Amniotic stem cell (primary cell): ENCODE measurements around the gene CLIC6.
A peak's percentile ranks its signal among the peaks of the same experiment; 100 is the strongest.

Experiments used
- DNase-seq: peaks from one replicate; lab custom pipeline; 2025; lab: John Stamatoyannopoulos, UW

Gene CLIC6

DNA sequence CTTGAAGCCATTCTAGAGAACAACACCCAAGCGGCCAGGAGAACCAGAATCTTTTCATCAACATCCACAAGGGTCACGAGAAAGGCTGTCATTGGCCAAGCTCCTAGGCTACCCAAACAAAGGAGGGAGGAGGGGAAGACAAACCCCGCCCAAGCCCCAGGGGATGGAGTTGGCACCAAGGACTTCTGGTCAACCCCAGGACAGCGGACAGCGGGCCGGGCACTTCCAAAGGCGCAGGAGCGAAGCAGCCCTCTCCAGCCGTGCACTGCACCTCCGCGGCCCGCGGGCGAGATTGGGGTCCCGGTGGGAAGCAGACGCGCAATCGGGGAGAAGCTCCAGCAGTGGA lies at the start of gene CLIC6:
CLIC6 (plus strand) TSS at position 192 of the 346 bp plus-strand sequence. CDS start 395 bp downstream, outside the sequence.
- no peak for DNase-seq

DNA sequence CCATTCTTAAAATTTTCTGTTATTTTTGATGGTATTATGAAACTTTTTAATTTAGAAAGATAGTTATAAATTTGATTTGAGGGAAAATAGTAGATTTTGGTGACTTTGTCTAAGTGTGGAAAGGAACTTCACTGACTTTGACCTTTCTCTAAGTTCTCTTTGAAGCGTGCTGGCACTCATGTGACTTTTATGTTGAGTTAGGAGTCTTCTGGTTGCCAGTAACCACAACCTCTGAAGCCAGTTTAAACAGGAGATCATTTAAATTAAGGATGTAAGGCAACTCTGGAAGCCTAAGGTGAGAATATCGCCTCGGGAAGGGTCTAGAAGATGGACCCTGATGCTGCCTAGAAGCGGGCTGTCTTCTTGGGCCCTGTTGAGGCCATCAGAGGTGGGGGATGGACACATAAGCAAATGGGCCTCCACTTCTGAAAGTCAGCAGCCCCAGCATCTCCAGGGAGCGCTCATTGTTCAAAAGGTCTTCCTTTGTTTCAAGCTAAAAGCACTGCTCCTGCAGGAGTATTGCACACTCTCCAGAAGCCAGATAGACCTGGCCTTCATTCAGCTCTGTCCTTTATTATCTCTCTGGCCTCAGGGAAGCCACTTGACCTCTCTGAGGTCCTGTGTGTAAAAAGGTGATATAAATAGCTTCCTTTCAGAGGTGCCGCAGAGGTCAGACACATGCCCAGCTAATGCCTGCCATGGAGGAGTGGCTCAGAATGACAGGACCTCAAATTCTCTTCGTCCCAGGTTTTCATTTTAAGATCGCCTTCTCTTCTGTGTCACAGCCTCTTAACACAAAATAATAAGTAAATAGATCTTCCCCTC lies 48.7 kb upstream of the CLIC6 start:
- no peak for DNase-seq

DNA sequence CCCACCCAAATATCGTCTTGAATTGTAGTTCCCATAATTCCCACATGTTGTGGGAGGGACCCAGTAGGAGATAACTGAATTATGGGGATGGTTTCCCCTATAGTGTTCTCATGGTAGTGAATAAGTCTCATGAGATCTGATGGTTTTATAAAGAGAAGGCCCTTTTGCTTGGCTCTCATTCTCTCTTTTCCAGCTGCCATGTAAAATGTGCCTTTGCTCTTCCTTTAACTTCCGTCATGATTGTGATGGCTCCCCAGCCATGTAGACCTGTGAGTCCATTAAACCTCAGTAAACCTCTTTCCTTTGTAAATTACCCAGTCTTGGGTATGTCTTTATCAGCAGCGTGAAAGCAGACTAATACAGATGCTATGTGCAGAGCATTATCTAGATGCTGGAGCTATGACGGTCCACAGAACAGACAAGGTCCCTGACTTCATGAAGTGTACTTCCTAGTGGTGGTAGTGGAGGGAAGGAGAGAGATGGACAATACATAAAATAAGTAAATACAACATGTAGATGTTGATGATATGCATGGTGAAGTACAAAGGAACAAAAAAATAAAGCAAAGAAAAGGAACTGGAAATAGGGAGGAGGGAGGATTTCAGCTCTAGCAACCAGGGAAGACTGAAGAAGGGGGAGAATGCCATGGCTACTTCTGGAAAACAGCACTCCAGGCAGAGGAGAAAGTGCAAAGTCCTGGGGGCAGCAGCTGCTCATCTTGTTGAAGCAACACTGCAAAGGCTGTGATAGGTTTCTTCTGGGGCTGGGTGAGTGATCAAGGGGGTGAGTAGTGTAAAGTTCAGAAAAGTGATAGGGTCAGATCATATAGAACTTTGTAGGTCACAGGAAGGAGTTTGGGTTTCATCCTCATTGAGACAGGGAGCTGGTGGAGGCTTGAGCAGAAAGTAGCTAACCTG lies 47.1 kb upstream of the CLIC6 start:
- DNase-seq = no peak

DNA sequence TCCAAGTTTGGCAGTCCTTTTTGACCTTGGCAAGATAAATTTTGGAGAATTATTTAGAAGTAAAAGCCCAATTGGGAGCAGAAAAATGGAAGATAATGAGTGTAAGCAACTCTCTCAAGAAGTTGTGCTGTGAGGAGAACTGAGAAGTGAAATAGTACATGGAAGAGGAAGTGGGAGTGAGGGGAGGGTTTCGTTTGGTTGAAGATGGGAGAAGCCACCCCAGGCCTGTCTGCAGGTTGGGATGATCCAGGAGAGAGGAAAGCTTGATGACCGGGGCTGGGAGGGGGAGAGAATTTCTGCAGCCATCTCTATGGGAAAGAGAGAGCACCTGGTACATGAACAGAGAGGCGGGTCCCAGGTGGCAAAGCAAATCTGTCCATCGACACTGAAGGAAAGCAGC lies 45.3 kb upstream of the CLIC6 start:
- DNase-seq = no peak

DNA sequence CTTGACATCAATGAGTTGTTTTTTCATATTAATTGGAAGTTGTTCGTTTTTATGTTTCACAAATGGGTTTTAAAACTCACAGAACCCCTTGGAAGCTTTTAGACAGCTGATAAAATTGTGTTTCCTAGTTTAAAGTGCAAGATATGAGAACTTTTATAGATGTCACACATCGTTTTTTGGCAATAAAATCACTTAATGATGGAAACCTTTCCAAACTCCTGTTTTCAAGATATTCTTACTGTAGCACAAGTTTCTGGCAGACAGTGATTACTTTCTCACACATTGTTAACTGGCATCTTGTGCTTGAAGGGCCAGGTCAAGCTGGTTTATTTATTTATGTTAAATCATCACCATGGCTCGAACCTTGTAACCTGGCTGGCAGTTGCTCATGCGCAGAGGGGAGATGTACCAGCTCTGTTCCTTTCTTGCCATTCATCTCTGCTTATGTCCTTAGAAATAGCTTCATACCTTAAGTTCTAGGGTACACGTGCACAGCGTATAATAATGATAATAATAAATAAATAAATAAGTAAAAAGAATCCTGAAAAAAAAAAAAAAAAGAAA lies 43.7 kb upstream of the CLIC6 start:
- DNase-seq = no peak

DNA sequence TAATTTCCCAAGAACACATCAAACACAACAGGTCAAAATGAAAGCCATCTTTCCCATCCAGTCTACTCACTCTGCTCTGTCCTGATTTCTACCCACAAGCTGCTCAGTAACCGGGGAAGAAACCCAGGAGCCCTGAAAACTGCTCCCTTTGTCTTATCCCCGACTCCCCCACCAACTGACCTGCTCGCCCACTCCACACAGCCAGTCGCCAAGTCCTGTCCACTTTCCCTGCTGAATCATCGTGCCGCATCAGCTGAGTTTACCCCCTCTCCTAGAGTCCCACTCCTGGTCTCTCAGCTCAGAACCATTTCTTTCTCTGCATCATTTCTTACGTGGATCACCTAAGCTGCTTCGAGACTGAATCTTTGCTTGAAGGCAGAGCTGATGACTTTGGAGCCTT lies 42.7 kb upstream of the CLIC6 start:
- no peak for DNase-seq

DNA sequence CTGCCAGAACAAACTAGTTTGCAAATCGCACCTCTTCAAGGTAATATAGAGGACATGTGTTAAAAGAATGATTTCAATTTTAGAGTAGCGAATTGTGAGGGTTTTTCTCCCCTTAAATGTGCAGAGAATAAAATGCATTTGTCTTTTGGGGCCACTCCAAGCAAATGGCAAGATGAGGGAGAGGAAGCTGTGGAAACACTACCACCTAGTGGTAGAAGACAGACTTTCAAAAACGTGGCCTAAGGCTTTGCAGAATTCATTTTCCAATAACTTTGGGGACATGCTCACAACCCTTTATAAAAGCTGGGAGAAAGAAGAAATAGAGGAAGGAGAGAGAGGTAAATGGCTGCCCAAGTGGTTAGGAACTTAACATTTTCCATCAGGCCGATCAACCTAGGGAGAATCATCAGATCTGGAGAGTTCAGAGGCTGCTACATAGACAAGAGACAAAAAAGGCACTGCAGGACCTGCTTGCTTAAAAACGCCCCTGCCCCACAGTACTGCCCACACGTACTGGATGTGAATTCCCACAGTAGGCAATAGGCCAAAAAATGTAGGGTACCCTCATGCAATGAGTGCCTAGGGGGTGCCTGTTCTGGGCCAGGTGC lies 38.2 kb upstream of the CLIC6 start:
- peak; percentile 25 for DNase-seq

DNA sequence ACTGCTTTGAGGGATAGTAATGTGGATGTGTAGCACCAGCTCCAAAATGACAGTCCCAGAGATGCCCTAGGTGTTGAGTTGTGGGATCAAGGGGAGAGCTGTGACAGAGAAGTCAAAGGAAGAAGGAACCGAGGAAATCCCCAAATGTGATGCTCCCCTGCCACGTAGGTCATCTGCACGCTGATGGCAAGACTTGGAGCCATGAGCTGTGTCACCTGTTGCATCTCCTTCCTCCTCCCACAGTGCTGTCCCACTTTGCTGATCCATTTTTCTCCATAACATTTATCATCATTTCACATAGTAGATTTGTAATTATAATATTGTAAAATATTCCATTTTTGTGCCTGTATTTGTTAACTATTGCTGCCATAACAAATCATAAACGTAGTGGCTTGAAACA lies 36.3 kb upstream of the CLIC6 start:
- no peak for DNase-seq

DNA sequence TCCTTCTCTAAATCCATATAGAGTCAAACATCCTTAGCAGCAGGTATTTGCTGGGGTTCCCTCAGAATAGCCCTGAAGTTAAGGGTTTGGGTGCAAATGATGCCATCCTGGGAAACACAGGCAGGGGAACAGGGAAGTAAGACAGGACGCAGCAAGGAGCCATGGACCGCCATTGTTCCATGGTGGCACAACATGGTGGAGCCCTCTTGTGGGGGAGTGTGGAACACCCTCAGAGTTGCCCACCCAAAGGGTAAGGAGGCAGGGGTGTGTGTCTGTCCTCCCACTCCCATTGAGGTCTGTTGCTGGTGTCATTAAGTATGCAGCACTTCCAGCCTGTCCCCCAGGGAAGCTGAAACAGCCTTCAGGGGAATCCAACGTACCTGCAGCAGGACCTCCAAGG lies 33.5 kb upstream of the CLIC6 start:
- no peak for DNase-seq

DNA sequence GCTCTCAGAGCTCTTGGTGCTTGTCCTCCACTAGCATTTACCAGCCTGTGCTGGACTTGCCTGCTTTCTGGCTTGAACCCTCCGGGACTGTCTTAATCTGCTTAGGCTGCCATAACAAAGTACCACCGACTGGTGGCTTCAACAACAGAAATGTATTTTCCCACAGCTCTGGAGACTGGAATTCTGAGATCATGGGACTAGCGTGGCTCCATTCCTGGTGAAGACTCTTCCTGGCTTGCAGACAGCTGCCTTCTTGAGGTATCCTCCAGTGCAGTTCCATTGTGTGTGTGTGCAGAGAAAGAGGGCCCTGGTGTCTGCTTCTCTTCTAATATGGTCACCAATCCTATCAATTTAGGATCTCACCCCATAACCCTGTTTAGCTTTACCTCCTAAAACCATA lies 31.8 kb upstream of the CLIC6 start:
- no peak for DNase-seq

DNA sequence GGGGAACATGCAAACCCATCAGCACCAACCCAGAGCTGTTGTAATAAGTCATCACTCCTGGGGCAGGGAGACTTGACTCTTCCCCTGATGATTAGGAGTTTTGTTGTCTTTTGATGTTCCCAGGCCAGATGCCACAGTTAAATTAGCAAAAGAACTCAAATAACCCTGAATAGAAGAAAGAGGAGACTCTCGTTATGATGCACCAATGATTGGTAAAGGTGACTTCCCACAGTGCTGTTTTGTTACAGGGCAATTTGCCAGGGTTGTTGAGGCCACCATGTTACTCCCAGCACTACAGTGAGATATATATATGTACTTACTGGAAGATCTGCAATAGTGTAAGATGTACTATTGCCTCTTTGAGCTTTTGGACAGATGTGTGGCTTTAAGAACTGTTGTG lies 29.5 kb upstream of the CLIC6 start:
- no peak for DNase-seq

DNA sequence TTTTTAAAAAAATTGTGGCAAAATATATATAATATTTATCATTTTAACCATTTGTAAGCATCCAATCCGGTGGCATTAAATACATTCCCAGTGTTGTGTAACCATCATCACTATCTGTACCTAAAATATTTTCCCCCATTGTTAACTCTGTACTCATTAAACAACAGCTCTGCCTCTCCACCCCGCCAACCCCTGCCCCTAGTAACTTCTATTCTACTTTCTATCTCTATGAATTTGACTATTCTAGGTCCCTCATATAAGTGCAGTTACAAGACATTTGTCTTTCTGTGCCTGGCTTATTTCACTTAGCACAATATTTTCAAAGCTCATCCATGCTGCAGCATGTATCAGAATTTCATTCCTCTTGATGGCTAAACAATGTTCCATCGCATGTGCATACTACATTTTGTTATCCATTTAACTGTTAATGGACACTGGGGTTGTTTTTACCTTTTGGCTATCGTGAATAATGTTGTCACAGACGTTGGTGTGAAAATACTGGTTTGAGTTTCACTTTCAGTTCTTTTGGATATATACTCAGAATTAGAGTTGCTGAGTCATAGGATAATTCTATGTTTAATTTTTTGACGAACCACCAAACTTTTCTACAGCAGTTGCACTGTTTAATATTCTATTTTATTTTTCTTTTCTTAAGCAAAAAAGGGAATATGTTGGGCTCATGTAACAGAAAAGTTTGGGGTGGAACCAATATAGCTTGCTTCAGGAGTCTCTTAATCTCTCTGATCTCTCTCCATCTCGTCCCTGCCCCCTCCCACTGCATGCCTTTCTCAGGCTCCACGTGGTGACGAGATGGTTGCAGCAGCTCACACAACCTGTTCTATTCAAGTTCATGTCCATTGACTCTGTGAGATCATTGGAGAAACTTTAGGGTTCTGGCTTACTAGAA lies 28.7 kb upstream of the CLIC6 start:
- no peak for DNase-seq

DNA sequence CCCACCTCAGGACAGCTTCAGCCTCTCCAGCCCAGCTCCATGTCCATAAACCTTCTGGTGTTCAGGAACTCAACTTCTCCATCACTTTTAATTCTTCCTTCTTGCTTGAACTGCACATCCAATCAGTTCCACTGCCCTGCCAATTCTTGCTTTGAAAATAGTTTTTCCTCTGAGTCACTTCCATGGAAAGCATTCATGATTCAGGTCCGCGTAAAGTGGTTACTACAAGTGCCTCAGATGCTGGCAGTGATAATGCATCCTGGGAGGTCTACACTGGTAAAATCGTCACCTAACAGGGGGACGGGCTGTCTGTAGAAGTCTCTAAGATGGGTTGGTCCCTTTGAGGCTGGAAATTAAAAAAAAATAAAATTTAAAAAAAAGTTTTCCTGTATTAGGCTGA lies 27.9 kb upstream of the CLIC6 start:
- DNase-seq = peak; percentile 34

DNA sequence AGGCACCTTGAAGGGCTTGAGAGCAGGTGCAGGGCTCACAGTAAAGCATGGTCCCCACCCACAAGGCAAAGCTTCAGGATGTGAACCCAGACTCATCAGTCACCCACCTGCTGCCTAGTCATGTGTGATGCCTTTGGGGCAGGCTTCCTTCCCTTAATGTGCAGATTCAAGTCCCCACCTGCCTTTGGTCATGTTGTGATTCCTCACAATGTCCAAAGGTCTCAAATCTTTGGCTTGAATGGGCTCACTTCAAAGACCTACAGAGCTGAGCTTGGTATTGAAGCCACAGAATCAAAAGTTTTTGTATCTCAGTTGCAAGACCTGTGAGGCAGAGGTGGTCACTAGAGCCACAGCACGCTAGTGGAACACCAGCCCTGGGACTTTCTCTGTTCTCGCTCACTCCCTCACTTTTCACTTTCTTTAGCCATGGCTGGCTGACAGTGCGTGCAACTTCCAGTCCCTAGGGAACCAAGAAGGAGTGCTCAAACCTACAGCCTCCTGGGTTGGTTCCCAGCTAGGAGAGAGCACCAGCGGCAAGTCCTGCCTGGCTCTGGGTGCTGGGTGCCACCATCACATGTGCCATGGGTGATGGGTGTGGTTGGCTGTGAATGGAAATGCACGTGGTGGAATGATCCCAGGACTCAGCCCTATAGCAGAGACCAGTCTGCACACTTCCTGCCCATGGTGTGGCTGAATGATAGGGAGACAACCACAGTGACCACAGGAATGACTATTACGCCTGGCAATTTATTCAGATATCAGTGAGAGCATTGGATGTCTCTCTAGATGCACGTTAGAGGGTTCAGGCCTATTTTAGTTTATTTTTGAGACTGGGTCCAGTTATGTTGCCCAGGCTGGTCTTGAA lies 26.4 kb upstream of the CLIC6 start:
- DNase-seq = no peak

DNA sequence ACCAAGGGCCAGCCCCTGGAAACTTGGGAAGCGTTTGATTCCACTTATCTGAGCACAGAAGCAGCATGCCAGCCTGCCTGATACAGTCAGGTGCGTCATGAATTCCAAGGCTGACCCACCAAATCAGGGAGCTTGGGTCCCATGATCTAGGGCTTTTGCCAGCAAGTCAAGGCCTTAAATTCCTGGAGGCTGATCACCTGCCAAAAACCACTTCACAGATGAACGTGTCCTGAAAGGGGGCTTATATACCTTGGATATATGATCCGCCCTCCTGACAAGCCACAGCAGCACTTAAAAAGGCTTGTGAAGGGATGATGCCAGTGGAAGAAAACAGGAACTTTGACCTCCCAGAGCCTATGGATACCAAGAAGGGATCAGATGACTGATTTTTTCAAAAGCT lies 24.0 kb upstream of the CLIC6 start:
- no peak for DNase-seq

DNA sequence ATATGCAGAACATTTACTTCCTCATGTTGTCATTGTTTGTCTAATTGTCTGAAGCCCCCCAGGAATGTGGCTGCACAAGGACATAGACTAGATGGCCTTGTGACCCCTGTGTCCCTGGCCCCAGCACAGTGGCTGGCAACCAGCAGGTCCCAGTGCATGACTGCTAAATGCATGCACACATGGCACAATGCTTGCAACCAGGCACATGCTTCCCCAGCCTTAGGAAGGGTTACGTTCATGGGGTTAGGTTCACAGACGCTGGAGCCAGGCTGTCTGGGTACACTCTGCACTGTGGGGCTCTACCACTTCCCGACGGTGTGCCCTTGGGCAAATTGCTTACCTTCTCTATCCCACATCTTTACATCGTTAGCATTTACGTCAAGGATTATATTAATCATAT lies 21.2 kb upstream of the CLIC6 start:
- DNase-seq = no peak

DNA sequence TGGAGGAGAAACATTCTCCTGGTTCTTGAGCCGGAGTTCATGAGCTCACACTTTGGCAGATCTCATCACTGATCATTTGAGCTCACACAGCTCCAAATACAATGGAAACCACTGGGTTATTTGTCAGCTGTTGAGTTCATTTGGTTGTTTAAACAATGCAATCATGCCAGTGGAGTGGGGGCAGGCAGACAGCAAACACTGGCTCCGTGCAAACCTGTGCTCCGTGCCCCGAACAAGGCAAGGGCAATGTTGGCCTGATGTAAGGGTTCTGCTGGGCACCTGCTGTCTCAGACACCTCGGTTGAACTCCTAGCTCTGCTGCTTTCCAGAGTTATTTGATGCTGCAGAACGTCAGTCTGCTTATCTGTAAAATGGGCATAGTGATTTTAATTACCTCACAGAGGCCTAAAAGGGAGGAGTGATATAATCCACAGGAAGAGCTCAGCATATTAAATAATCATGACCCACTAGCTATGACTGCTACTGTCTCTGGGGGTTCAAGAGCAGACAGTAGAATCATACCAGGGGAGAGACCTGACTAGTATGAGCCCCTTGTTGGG lies 20.0 kb upstream of the CLIC6 start:
- DNase-seq = no peak

DNA sequence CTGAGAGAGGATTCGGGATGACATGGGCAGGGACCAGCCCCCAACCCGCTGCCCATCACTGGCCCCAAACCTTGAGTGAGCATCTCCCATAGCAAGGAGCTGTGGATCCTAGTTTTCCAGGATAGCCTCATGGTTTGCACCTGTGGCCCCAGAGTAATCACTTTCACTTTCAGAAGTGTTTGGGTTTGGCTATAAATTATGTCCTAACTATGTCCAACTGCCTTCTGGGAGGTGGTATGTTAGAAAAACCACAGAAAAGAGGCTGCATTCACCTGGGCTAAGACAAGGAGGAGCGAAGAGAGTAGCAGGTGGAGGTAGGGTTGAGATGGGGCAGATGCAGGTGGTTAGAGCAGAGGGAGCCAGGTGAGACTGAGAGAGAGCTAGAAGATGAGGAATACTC lies 19.4 kb upstream of the CLIC6 start:
- DNase-seq = no peak

DNA sequence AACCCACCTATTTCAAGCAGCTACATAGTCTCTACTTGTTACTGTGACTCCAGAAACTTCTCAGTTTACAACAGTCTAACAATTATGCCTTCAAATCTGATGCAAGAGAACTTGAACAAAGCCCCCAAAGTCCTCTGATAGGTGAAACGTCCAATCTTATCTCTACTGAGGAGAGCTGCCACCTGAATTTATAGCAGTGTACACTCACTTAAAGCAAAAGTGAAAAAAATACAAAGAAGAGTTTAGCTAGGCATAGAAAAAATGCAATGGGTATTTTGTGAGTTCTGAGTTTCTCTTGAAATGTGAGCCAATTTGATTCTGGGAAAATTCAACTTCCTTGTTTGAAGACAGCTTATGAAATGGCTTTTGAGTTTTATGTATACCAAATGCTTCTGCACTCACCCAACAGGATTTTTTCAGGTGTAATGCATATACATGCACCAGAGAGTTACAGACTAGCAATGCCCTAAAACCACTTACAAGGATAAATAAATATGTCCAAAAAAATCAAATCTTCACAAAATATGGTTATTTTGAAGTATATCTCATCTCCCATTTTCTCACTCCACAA lies 17.8 kb upstream of the CLIC6 start:
- DNase-seq = no peak

DNA sequence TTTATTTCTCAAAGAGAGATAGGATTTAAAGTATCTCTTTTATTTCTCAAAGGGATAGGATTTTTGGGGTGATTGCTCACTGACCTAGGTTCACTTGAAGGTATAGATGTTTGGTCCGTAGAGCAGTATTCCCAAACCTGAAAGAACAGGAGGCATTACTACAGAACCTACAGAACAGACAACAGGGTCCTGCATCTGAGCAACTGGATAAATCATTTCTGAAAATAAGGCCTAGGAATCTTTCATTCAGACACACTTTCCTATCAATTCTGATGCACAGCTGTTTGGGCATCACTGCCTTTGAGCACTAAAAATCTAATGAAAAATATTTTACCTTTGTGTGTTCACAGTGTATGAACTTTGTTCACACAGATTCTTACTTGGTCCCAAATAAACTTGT lies 17.2 kb upstream of the CLIC6 start:
- DNase-seq = no peak
